Kidney (tissue), 14 donors: Measurements from ENCODE around the gene TMCC1. TPM values are rescaled to one million over a fixed set of nuclear protein-coding genes. Genes with fewer than 3 reads are reported as not detected.

Experiments
- DNase-seq, 5 donors: peaks; one replicate each; pipeline ENCODE4 v3.0.0-alpha.2; 2013 to 2020
- FAIRE-seq: peaks from 2 replicates; lab custom pipeline; 2012; peaks lifted over from hg19 to GRCh38; lab: Jason Lieb, UNC
- H3K27ac ChIP-seq, 2 donors: one replicate each; pipeline ENCODE4 v1.7.0; 2013; ENCODE audit warnings: low read depth in 2 of 2, low read length in 2 of 2, inconsistent platforms in 1 of 2
- H3K27me3 ChIP-seq: one replicate; pipeline ENCODE4 v1.7.1; 2013; ENCODE audit warnings: low read length, inconsistent platforms; ENCODE audit not compliant: control insufficient read depth, insufficient read depth
- H3K36me3 ChIP-seq, 3 donors: one replicate each; pipeline versions ENCODE4 v1.7.0 to v1.7.1; 2013; ENCODE audit warnings: low read length in 3 of 3, control low read depth in 1 of 3, inconsistent platforms in 1 of 3; ENCODE audit not compliant: insufficient read depth in 3 of 3, control insufficient read depth in 2 of 3
- H3K4me1 ChIP-seq, 3 donors: one replicate each; pipeline versions ENCODE4 v1.7.0 to v1.7.1; 2013; ENCODE audit warnings: low read length in 3 of 3, inconsistent platforms in 1 of 3, low read depth in 1 of 3; ENCODE audit not compliant: control insufficient read depth in 2 of 3, insufficient read depth in 2 of 3
- H3K4me3 ChIP-seq, 3 donors: one replicate each; pipeline versions ENCODE4 v1.7.0 to v1.8.1; 2013; ENCODE audit warnings: low read length in 3 of 3, control low read depth in 1 of 3, inconsistent platforms in 1 of 3
- H3K9ac ChIP-seq, 3 donors: one replicate each; pipeline versions ENCODE4 v1.7.0 to v1.7.1; 2013; ENCODE audit warnings: low read length in 3 of 3, control low read depth in 1 of 3, inconsistent platforms in 1 of 3
- H3K9me3 ChIP-seq, 3 donors: one replicate each; pipeline versions ENCODE4 v1.7.0 to v1.7.1; 2013; ENCODE audit warnings: low read length in 3 of 3, control low read depth in 1 of 3, inconsistent platforms in 1 of 3; ENCODE audit not compliant: control insufficient read depth in 2 of 3, insufficient read depth in 1 of 3
- intact Hi-C: fragments of 100-400 bp; cut with DNase I; formaldehyde crosslinking; loops from one replicate; pipeline ENCODE4 v1.11.1; 2022
- polyA plus RNA-seq: library from polyadenylated mRNA; stranded (reverse); fragments of 350-450 nt; fragmentation: Illumina TruSeq; extraction: RNeasy Lipid Tissue Mini Kit (QIAGEN cat#74804); gene quantifications from one replicate; pipeline ENCODE4 v1.2.3, GENCODE V29; 2014; ENCODE audit warnings: low read depth, low replicate concordance; ENCODE audit not compliant: insufficient read depth
- total RNA-seq: library from RNA; stranded (reverse); fragmentation: NEBNext Ultra II Directional; extraction: Animal tissue kit (Norgen Biotek cat#: 25700); gene quantifications from one replicate; pipeline ENCODE4 v1.2.1, GENCODE V29; 2021
- TF ChIP-seq, protein P1 (sequence below): IDR thresholded peaks from 3 replicates; pipeline ENCODE4 v1.5.1; 2012; ENCODE audit warnings: mild to moderate bottlenecking, moderate library complexity, borderline replicate concordance; ENCODE audit not compliant: insufficient read depth; ENCODE audit errors: extremely low read depth
- donor health status: control.
- donor health status: control.
- donor health status: control.
- donor health status: control.
- donor health status: control.
- donor health status: DM: yes; HTN: yes; CAD: no.
- donor health status: Normal renal cell carcinoma (clear cell type).

The TMCC1 gene
- total and polyA plus RNA-seq, 2 donors from 2014 or later: 8.4 to 42.4 TPM

DNA sequence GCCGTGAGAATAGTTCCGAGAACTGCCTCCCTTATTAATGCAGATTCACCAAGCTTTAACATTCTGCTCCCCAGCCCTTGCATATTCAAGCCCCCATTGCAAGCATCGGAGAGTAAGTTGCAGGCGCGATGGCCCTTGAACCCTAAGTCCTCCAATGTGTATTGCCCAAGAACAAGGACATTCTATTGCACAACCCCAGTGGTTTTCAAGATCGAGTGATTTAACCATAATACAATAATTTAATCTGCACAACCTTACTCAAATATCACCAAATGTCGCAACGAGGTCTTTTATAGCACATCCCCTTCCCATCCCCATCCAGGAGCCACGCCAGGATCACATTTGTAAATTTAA lies 265.4 kb downstream of the TMCC1 start:
- peak overlapping the region; percentile 92 to 96 for H3K27ac ChIP-seq
- no peaks in the 10 kb centered on the region for H3K27me3 ChIP-seq
- TF ChIP-seq, protein P1, sequence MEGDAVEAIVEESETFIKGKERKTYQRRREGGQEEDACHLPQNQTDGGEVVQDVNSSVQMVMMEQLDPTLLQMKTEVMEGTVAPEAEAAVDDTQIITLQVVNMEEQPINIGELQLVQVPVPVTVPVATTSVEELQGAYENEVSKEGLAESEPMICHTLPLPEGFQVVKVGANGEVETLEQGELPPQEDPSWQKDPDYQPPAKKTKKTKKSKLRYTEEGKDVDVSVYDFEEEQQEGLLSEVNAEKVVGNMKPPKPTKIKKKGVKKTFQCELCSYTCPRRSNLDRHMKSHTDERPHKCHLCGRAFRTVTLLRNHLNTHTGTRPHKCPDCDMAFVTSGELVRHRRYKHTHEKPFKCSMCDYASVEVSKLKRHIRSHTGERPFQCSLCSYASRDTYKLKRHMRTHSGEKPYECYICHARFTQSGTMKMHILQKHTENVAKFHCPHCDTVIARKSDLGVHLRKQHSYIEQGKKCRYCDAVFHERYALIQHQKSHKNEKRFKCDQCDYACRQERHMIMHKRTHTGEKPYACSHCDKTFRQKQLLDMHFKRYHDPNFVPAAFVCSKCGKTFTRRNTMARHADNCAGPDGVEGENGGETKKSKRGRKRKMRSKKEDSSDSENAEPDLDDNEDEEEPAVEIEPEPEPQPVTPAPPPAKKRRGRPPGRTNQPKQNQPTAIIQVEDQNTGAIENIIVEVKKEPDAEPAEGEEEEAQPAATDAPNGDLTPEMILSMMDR: no peak
- no peaks in the 10 kb centered on the region for H3K9me3 ChIP-seq
- peak overlapping the region in 1 of 3 donors; percentile 32 for H3K9ac ChIP-seq
- no peaks in the 10 kb centered on the region for H3K36me3 ChIP-seq
- H3K4me3 ChIP-seq: peak overlapping the region; percentile 58 to 80 (median 75)
- FAIRE-seq (no peak), DNase-seq (peak in 1 of 5 donors; percentile 84)
- H3K4me1 ChIP-seq: peaks cover 0 to 34% (median 5%) of the 10 kb centered on the region in 3 donors
- intact Hi-C loops: no loop called here

DNA sequence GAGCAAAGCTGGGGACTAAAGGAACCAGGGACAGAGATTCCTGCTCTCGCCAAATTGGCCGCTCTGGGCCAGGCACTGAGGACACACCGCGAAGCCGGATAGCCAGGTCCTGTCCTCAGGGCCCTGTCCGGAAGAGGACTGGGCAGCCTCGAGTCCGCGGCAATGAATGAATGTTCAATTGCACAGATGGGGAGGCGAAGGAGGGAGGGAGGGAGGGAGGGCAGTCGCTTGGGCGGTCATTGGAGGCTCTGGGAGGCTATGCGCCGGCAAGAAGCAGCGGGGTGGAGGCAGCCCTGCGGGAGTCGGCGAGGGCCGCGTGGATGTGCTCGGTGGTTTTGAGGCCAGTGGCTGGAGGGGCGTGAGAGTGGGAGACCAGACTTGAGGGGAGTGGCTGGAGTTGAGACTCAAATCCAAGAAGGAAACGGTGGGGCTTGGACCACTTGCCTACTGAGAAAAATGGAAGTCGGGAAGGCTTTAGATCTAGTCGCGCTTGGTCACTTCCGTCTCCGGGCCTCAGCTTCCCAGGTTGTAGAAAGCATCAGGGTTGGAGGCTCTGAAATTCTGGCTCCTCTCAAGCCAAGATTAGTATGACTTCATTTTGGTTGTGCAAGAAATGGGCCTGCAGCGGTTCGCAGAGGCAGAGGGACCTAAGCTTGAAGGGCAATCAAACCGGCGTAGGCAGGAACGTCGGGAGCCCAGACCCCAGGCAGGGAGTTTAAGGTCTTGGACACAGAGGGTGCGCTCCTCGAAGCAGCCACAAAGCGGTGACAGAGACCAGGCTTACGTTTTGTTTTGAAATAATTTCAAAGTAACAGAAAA lies 266.0 kb downstream of the TMCC1 start:
- H3K4me3 ChIP-seq: peak overlapping the region; percentile 58 to 80 (median 75)
- peak overlapping the region; percentile 40 to 80 (median 75) for H3K9ac ChIP-seq
- no peak for FAIRE-seq
- H3K27ac ChIP-seq: peak overlapping the region; percentile 92 to 96
- H3K4me1 ChIP-seq: peaks cover 0 to 39% (median 5%) of the 10 kb centered on the region in 3 donors
- peak; percentile 86 to 95 (median 91) for DNase-seq
- TF ChIP-seq, protein P1: peak; percentile 90
- intact Hi-C loops: no loop called here
- H3K9me3 ChIP-seq: no peaks in the 10 kb centered on the region
- no peaks in the 10 kb centered on the region for H3K27me3 ChIP-seq
- no peaks in the 10 kb centered on the region for H3K36me3 ChIP-seq

DNA sequence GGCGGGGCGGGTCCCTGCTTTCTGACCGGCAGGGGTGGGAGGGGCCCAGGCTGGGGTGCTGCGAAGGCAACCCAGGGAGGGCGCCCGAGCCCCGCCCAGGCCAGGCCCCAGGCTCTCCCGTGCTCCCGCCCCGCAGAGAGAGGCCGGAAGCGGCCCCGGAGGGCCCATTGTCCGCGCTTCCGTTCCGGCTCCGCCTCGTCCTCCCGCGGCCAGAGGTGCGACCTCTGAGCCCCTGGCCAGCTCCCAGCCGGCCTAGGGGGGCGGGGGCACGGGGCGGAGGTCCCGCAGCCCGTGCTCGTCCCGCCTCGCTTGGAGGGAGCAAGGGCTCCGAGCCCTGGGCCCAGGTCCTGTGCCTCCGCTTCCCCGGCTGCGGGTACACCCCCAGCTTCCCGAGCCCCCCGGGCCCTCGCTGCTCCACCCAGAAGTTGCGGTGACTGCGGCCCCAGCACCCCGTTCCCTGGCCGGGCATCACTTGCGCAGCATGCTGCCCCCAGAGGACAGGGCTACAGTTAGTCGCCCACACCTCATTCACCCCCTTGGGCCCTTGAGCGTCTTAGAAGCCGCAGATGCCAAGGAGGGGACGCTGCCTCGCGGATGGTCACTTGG lies 266.7 kb downstream of the TMCC1 start:
- peak; percentile 72 to 98 (median 85) for DNase-seq
- peaks cover 0 to 42% (median 5%) of the 10 kb centered on the region in 3 donors for H3K4me1 ChIP-seq
- TF ChIP-seq, protein P1: no peak
- H3K9ac ChIP-seq: peak overlapping the region in 2 of 3 donors; percentile 75 to 80
- no peaks in the 10 kb centered on the region for H3K27me3 ChIP-seq
- peak overlapping the region; percentile 26 to 80 (median 70) for H3K4me3 ChIP-seq
- no peak for FAIRE-seq
- no peaks in the 10 kb centered on the region for H3K9me3 ChIP-seq
- peak overlapping the region; percentile 92 to 96 for H3K27ac ChIP-seq
- no peaks in the 10 kb centered on the region for H3K36me3 ChIP-seq
- intact Hi-C loops: no loop called here
